CD4-positive, alpha-beta T cell (primary cell): ENCODE data around the gene AK2. TPM values are rescaled to one million over a fixed set of nuclear protein-coding genes. Genes with fewer than 3 reads are reported as not detected.

ENCODE experiments used
- ATAC-seq: fragments of 200-7000 bp; cut with Tn5 transposase; one replicate; pipeline ENCODE4 v1.10.0; 2022; ENCODE audit warnings: mild to moderate bottlenecking; ENCODE audit not compliant: poor library complexity
- CTCF ChIA-PET: fragments of 350-600 bp; sonication (Branson Sonifier 250); formaldehyde crosslinking; loops from one replicate; lab custom pipeline; 2021; ENCODE audit warnings: antibody characterized with exemption, inconsistent platforms; lab: Charles Lee
- POLR2A ChIA-PET: fragments of 350-600 bp; sonication (Branson Sonifier 250); formaldehyde crosslinking; loops from one replicate; lab custom pipeline; 2021; ENCODE audit warnings: antibody characterized with exemption, inconsistent platforms; lab: Charles Lee
- DNase-seq, 14 experiments: peaks; one replicate each; pipeline ENCODE4 v3.0.0-alpha.2; 2013 to 2020; ENCODE audit warnings: mixed read lengths in 2 of 14
- H3K27ac ChIP-seq, 2 donors: one replicate each; pipeline versions ENCODE4 v1.5.1 to v1.7.0; 2013; ENCODE audit warnings: low read length in 2 of 2, low read depth in 1 of 2, mild to moderate bottlenecking in 1 of 2
- H3K27me3 ChIP-seq, 2 experiments: 1 replicate in 1 of 2; 2 replicates in 1 of 2; pipeline versions ENCODE4 v1.6.1 to v1.7.0; 2013; ENCODE audit warnings: low read length in 2 of 2, control low read depth in 1 of 2, mild to moderate bottlenecking in 1 of 2, moderate library complexity in 1 of 2; ENCODE audit not compliant: insufficient read depth in 2 of 2, control insufficient read depth in 1 of 2
- H3K36me3 ChIP-seq: one replicate; pipeline ENCODE4 v1.6.1; 2013; ENCODE audit warnings: low read length, control low read depth; ENCODE audit not compliant: insufficient read depth
- H3K4me1 ChIP-seq: one replicate; pipeline ENCODE4 v1.6.1; 2013; ENCODE audit warnings: low read length, control low read depth; ENCODE audit not compliant: insufficient read depth
- H3K4me3 ChIP-seq: one replicate; pipeline ENCODE4 v1.5.1; 2013; ENCODE audit warnings: mild to moderate bottlenecking, low read length, moderate library complexity
- H3K9me3 ChIP-seq, 2 experiments: 1 replicate in 1 of 2; 2 replicates in 1 of 2; pipeline versions ENCODE4 v1.6.1 to v1.7.0; 2013; ENCODE audit warnings: low read length in 2 of 2, mild to moderate bottlenecking in 2 of 2, control low read depth in 1 of 2, moderate library complexity in 1 of 2; ENCODE audit not compliant: control insufficient read depth in 1 of 2, insufficient read depth in 1 of 2
- H3K27ac Mint-ChIP-seq: one replicate; pipeline ENCODE4 v1.8.0; 2020; ENCODE audit warnings: mixed read lengths
- H3K27me3 Mint-ChIP-seq: one replicate; pipeline ENCODE4 v1.8.0; 2021; ENCODE audit warnings: mixed read lengths
- H3K36me3 Mint-ChIP-seq: one replicate; pipeline ENCODE4 v1.8.0; 2021; ENCODE audit warnings: low read depth, mixed read lengths
- H3K4me1 Mint-ChIP-seq: one replicate; pipeline ENCODE4 v1.8.0; 2021; ENCODE audit warnings: low read depth, mixed read lengths
- H3K4me3 Mint-ChIP-seq: one replicate; pipeline ENCODE4 v1.8.0; 2020; ENCODE audit warnings: mild to moderate bottlenecking, mixed read lengths
- H3K9me3 Mint-ChIP-seq: one replicate; pipeline ENCODE4 v1.8.0; 2020; ENCODE audit warnings: mixed read lengths
- CTCF ChIP-seq: fragments of 200-600 bp; IDR thresholded peaks from one replicate; pipeline ENCODE4 v1.8.0; 2022; ENCODE audit warnings: antibody characterized with exemption, mild to moderate bottlenecking
- intact Hi-C, 2 experiments: fragments of 100-400 bp; cut with DNase I in 1 of 2; cut with micrococcal nuclease in 1 of 2; formaldehyde crosslinking; loops; one replicate each; pipeline versions ENCODE4 v1.15.1 to v1.9.0; 2023 to 2025; cut with DNase I, micrococcal nuclease
- total RNA-seq, 174 experiments: library from RNA in 2 of 174; stranded (reverse) in 2 of 174; gene quantifications; one replicate each; pipeline ENCODE4 v1.2.3 and lab custom pipeline; 2021 to 2026

The AK2 gene
- total RNA-seq, 2 experiments from 2014 or later, result 25.6 to 30.4 TPM

GRCh38 chr1:32989160-32990050, 47.3 kb downstream of the AK2 start:
- intact Hi-C loops, result no loop called here
- H3K9me3 Mint-ChIP-seq, result no peaks in the 10 kb centered on the region
- H3K27me3 ChIP-seq, result no peaks in the 10 kb centered on the region
- H3K4me1 Mint-ChIP-seq, result peaks cover 26% of the 10 kb centered on the region
- H3K27ac Mint-ChIP-seq, result no peak overlapping the region
- DNase-seq (peak in 5 of 14 experiments; percentile 7 to 78 (median 43)), ATAC-seq (no peak)
- POLR2A ChIA-PET, result no interaction called here
- H3K27ac ChIP-seq, result peak overlapping the region in 1 of 2 donors; percentile 15
- no peak overlapping the region for H3K4me3 Mint-ChIP-seq
- peaks cover 55% of the 10 kb centered on the region for H3K4me1 ChIP-seq
- CTCF ChIA-PET, result interaction anchor here (0.7 kb wide), 1 partner anchor 453 kb away, joined by 3 read pairs; no protein-coding TSS in a partner anchor
- H3K36me3 ChIP-seq, result no peaks in the 10 kb centered on the region
- no peaks in the 10 kb centered on the region for H3K9me3 ChIP-seq
- no peak for TF ChIP-seq CTCF
- H3K4me3 ChIP-seq, result no peak overlapping the region
- no peaks in the 10 kb centered on the region for H3K36me3 Mint-ChIP-seq
- H3K27me3 Mint-ChIP-seq, result no peaks in the 10 kb centered on the region

- Mint-ChIP-seq H3K27me3 (no peaks in the 10 kb centered on the region), H3K4me1 (peaks cover 30% of the 10 kb centered on the region), H3K27ac (no peak overlapping the region), H3K9me3 (no peaks in the 10 kb centered on the region), H3K36me3 (no peaks in the 10 kb centered on the region), H3K4me3 (no peak overlapping the region)
- ATAC-seq (no peak), DNase-seq (no peak)
- Histone ChIP-seq H3K4me1 (peaks cover 63% of the 10 kb centered on the region), H3K27me3 (no peaks in the 10 kb centered on the region), H3K4me3 (no peak overlapping the region), H3K9me3 (no peaks in the 10 kb centered on the region), H3K27ac (peak overlapping the region in 1 of 2 donors; percentile 15), H3K36me3 (no peaks in the 10 kb centered on the region)
- no peak for TF ChIP-seq CTCF
- intact Hi-C loops, result no loop called here
- ChIA-PET CTCF (no interaction called here), POLR2A (interaction anchor here (1.0 kb wide), 2 partner anchors 24 to 138 kb away, joined by 3 to 4 read pairs; partner anchors contain the start of gene RNF19B)
Observed at GRCh38 chr1:32988665-32989064, 48.0 kb downstream of the AK2 start.

DNA sequence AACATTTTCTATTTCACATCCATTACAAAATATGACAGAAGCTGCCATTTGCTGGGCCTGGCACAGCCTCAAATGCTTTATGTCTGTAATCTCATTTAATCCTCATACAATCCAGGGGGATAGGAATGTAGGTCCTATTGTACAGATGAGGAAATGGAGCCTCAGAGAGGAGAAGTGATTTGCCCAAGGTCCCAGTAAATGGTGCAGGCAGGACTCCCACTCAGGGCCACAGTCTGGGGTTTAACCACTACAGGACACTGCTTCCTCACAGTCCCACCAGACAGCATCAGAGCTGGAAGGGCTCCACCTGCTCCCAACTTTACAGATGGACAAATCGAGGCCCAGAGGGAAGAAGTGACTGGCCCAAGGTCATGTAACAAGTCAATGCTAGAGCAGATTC, 51.5 kb downstream of the AK2 start:
- H3K27me3 ChIP-seq, result no peaks in the 10 kb centered on the region
- no peak overlapping the region for H3K27ac Mint-ChIP-seq
- ATAC-seq (no peak), DNase-seq (no peak)
- H3K9me3 ChIP-seq, result no peaks in the 10 kb centered on the region
- POLR2A ChIA-PET, result interaction anchor here (1.4 kb wide), 1 partner anchor 21 kb away, joined by 6 read pairs; the partner anchor contains the start of gene RNF19B
- H3K27me3 Mint-ChIP-seq, result no peaks in the 10 kb centered on the region
- peak overlapping the region in 1 of 2 donors; percentile 90 for H3K27ac ChIP-seq
- H3K36me3 ChIP-seq, result no peaks in the 10 kb centered on the region
- no peak overlapping the region for H3K4me3 ChIP-seq
- no peak overlapping the region for H3K4me3 Mint-ChIP-seq
- intact Hi-C loops, result no loop called here
- TF ChIP-seq CTCF, result no peak
- no peaks in the 10 kb centered on the region for H3K9me3 Mint-ChIP-seq
- CTCF ChIA-PET, result interaction anchor here (0.6 kb wide), 1 partner anchor 239 kb away, joined by 3 read pairs; no protein-coding TSS in a partner anchor
- no peaks in the 10 kb centered on the region for H3K36me3 Mint-ChIP-seq
- peaks cover 71% of the 10 kb centered on the region for H3K4me1 ChIP-seq
- H3K4me1 Mint-ChIP-seq, result peaks cover 45% of the 10 kb centered on the region
